ENCODE results near the gene EPSTI1.
"Not testable (repeated sequence)": the region's sequence is repeated elsewhere in the genome, so short reads cannot be mapped to it uniquely, and the experiment has no call there.

EPSTI1 gene

DNA sequence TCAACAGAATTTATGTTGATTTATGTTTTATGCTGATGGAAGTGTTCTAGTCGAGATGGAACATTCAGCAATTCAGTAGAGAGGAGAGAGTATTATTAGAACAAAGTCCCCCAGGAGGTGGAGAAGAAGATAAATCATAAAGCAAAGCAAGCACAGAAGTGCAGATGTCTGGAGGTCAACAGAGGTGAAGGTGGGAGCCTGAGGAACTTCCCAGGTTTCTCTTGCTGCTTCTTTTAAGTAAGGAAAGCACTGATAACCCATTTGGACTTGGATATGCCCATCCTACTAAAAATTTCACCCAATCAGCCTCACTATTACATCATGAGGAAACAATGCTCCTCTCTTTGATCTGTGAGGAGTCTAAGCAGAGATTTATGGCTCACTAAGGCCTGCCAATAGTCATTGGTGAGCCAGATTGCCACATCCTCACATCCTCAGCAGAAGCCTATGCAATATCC is 98.8 kb downstream of the EPSTI1 start:
- DNase-seq (ENCODE audit: low spot score): no peak

DNA sequence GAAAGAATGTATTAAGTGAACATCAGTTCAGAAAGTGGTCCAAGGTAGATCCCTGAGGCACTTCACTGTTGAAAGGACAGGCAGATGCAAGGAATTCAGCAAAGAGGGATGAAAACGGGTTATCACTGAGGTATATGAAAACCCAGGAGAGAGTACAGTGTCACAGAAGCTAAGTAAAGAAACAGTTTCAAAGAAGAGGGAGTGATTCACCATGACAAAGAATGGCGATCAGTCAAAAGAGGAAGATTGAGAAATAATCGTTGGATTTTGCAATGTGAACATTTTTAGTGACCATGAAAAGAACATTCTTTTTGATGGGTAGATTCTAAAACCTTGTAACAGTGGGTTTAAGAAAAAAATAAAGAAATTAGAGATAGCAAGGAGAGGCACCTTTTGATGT is 99.3 kb downstream of the EPSTI1 start:
- DNase-seq (ENCODE audit: low spot score): no peak

DNA sequence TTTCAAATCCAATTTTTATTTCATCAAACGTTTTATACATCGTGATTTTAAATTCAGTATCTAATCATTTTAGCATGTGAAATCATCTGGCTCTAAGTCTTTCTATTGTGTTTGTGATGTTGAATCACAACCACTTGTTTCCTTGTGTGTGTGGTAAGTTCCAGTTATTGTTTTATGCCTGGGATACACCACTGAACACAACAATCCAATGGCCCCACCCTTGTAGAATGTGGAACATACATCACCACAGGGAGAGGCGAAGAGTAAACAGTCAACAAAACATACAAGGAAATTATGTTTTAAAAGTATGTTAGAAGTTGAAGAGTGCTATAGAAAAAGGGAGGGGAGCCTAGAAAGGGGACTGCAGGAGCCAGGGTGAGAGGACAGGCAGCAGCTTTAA is 100.5 kb downstream of the EPSTI1 start:
- no peak for DNase-seq (ENCODE audit: low spot score)

DNA sequence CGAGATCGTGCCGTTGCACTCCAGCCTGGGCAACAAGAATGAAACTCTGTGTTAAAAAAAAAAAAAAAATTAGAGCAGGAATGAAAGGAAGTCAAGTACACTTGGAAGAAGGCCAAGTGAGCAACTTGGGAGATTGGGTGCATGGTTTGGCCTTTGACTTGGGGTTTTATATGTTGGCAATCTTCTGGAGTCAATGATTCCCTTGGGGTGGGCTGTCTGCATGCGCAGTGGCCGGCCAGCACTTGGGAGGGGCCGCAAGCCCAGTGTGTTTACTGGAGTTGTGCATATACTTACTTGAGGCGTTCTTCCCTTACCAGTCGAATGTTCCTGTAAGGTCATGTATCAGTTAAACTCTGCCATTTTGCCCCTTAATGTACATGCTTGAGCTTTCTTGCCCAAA is 106.7 kb downstream of the EPSTI1 start:
- DNase-seq (ENCODE audit: low spot score): no peak

DNA sequence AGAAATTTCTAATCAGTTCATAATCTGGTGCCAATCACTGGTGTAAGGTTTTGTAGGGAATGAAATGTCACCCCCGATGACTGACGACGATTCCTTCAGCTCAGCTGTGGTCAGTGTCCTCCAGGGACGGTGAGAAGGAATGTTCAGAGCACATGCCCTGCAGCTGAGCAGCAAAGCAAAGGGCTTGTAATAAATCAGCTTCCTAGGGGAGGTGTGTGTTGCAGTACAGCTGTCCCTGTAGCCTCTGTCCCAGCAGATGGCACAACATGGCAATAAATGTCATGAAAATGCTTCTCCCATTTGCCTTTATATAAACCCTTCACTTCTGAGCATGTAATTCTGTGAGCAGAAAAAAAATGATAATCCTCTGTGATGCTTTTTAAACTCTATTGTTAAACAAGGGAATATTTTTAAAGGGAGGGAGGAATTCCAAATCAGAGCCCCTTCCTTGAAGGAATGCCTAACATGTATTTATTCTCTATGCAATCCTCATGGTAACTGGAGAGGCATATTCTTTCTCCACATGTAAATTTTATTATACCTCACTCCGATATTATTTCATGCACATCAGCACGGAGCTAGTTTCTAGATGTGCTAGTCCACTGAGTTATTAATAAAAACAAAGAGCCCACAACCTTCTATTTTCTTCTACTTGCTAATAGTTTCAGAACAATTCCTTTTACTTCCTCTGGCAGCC is 108.1 kb downstream of the EPSTI1 start:
- DNase-seq (ENCODE audit: low spot score): peak; percentile 72

DNA sequence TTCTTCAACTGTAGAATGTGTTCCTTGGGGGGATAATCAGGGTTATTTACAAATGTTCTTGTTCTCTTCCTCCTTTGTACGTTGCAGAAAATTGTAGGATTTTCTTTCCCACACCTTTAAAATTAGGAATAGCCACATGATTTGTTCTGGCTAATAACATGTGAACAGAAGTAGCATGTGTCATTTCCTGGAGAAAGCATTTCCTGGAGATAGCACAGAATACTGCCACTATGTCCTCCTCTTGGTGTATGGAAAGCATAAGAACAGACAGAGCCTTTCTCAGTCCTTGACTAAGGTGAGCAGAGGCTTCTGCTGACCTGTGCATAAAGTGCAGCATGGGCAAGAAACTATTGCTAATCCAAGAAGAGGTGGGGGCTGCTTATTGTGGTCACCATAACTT is 108.9 kb downstream of the EPSTI1 start:
- DNase-seq (ENCODE audit: low spot score): no peak

DNA sequence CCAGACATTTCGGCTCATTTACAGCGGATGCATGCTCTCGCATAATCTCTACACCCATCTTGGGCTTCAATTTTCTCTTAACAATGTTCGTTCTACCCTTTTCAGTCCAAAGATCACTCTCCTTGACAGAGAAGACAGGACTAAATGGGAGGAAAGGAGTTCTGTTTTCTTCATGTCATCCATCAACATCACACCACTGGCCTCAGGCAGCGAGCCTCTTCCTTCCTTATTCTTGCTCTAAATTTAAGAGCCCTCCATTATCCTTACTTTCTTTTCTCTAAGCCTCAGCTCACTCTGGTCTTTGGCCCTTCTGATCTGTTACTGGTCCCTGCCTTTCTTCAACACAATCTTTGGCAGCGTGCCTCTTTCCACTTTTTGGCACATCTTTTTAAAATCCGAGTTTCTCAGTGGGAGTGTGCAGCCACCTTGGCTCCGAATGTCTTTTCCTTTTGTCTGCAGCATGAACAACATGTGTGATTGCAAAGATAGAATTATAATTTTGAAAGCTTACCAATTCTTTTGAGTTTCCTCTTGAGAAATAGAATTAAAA is 111.9 kb downstream of the EPSTI1 start:
- no peak for DNase-seq (ENCODE audit: low spot score)

DNA sequence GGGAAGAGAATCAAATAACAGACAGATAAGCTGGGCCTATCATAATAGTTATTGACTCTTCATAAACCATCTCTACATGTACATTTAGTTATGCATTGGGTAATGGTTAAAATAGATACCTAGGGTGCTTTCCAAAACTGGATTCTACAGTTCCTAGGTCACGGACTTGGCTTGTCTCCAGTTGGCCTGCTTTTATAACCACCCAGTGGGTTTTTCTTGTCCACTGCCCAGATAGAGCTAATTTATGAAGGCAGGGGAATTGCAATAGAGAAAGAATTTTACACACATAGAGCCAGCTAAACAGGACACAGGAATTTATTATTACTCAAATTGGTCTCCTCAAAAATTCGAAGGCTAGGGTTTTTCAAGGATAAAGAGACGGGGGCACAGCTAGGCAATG is 113.3 kb downstream of the EPSTI1 start:
- no peak for DNase-seq (ENCODE audit: low spot score)

DNA sequence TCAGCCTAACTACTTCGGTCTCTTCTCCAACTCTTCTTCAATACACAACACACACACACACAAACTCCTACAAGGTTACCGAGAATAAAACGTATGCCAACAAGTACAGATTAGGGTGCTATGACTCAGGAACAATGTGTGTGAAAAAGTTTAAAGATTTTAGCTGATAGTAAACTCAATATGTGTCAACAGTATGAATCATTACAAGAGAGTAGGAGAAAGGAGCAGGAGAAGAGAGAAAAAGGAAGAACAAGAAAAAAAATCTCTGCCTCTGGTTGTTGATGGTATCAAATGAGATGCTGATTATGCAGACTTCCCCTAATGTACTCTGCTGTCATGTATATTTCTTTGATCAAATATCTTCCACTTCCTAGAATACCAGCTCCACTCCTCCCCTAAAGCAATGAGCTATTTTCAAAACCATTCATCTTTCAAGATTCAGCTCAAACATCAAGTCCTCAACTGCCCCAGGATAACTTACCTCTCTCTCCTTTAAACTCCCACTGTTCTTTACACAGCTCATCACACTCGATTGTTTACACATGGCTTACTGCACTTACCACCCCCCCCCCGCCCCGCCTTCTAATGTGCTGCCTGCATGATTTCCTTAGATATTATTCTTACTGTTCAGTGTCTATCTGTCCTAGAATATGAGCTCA is 115.0 kb downstream of the EPSTI1 start:
- DNase-seq (ENCODE audit: low spot score): no peak

DNA sequence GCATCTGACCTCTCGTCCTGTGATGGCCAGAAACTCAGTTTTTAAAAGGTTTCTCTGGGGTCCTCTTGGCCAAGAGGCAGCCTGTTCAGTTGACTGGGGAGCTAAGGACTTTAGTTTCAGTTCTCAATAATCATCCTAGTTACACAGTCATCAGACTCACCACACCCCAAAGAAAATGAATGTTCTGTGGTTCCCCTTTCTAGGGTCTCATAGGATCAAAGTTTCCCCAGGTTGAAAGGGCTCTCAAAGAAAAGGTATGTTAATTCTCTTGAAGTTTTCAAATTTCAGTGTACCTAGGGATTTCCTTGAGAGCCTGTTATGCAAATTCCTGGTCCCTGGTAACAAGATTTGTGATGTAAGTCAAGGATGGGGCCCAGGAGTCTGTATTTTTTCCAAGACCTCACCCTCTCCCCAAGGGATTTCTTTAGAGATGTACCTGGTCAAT is 115.7 kb downstream of the EPSTI1 start:
- no peak for DNase-seq (ENCODE audit: low spot score)

DNA sequence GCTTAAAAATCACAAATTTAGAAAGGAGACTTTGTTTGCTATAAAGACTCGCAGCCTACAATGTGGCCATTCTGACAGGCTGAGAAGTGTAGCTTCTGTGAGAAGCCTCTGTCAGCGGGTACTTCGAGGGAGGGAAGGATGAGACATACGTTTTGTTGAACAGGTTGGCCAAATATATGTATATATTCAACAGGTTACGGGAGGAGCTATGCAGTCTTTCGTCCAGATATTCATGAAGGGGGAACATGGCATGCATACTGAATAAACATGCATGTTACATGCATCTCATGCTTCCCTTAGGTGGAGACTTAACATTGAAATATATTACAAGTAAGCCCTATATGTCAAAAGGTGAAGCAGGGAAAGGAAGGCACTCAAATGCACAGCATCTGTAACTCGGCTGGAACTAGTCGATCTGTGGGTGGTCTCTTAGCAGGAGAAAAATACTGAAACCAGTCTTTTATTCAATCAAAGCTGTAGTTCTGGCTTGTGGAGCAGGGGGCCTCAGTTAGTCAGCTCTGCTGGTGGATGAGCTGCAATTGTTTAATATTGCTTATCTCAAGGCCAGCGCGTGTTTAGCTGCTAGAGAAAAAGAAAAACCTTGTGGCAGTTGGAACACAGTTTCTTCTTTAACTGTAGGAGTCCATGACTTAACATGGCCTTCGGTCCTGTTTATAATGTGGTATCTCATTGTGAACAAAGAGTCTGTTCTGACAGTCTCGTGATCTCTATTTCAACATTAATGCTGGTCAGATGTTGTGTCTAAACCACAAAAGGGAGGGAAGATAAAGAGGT is 116.4 kb downstream of the EPSTI1 start:
- no peak for DNase-seq (ENCODE audit: low spot score)

DNA sequence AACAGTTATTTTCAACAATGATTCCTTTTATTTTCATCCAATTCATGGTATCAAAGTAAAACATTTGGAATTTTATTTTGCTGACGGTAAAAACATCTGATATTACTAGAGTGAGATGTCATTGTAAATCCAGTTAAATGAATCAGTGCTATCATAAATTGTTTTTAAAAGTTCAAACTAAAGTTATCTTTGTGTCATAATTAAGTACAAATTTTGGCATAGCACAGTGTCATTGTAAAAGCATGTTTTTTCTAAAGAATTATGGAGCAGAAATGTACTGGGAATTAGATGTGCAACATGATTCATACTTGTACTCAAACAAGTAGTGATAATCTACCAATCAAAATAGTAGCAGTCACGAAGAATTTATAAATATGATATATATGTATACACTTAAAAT is 117.8 kb downstream of the EPSTI1 start:
- DNase-seq (ENCODE audit: low spot score): no peak

DNA sequence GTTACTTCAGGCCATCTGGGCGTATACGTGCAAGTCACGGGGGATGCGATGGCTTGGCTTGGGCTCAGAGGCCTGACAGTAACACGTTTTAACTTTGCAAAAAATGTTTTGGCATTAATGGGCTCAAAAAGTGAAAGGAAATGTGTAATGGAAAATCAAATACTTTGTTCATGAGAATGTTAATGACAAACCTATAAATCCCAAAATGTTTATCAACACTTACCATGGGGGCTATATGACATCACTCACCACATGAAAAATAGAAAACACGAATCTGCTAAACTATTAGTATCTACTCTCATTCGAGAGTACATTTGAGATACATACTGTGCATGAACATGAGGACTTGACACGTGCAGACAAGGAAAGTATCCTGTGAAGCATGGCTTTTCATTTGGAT is 119.0 kb downstream of the EPSTI1 start:
- no peak for DNase-seq (ENCODE audit: low spot score)

DNA sequence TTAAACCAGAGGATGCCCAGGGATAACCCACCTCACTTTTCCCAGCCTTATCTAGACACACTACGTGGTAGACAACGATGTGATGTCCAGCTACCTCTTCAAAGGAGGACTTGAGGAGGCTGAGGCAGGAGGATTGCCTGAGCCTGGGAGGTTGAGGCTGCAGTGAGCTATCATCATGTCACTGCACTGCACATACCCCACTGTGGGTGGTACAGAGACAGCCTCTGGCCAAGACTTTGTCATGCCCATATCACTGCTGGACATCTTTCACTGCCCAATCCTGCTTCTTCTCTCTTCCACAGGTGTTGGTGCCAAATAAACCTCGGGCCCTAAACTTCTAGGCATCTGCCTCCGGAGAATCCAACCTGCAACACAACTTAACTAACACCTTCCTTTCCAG is 124.8 kb downstream of the EPSTI1 start:
- no peak for DNase-seq (ENCODE audit: low spot score)

DNA sequence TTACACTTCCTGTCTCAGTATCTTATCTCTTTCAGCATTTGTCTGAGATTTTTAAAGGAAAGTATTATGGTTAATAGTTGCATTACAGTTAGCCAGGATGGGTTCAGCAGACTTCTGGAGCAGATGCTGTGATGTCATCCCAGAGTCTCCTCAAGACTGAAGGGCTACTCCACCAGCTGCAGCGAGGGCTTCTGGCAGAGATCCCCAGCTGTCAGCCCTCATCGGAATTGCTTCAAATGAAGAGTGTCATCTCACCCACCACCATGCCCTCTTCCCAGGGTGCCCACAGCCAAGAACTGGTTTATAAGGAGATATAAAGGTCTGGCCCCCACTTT is 126.3 kb downstream of the EPSTI1 start:
- DNase-seq (ENCODE audit: low spot score): no peak

DNA sequence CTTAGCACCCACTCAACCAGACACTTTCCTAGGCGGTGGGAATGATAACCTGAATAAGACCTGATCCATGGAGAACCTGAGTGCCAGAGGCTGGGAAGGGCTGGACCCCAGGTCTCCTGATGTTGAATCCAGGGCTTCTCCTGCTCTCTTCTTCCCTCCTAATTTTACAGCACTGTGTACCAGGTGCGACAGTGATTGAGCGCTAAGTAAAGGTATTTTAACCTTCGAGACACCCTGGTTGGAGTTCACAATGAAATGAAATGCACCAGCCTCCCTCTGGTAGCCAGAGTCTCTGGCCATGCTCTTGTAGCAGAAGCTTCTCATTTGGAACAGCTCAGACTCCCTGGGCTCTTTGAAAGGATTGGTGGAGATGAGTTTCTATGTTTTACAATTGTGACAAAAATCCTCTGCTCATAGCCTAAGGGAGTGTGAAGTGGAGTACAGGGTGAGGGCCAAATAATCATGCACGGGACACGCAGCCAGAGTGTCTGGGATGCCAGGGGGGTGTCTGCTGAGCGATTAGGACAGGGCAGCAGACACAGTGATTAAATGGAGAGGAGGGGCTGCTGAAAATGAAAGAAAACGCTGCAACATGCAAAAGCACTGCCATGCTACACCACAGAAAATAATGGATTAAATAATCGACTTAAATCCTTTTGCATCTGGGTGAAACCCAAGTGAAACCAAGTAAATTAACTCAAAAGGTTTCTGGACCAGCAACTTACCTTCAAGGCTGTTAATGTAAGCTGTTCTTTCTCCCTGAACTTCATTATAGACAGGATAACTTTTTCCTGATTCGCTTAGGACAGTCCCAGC is 126.9 kb downstream of the EPSTI1 start:
- DNase-seq (ENCODE audit: low spot score): no peak

DNA sequence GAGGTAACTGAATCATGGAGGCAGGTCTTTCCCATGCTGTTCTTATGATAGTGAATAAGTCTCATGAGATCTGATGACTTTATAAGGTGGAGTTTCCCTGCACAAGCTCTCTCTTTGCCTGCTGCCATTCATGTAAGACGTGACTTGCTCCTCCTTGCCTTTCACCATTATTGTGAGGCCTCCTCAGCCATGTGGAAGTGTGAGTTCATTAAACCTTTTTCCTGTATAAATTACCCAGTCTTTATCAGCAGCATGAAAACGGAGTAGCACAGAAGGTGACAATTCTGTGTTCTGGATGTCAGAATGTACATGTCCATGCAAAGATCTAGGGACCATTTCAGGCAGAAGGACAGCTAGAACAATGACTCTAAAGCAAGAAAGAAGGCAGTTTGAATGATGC is 129.7 kb downstream of the EPSTI1 start:
- DNase-seq (ENCODE audit: low spot score): not testable (repeated sequence)

DNA sequence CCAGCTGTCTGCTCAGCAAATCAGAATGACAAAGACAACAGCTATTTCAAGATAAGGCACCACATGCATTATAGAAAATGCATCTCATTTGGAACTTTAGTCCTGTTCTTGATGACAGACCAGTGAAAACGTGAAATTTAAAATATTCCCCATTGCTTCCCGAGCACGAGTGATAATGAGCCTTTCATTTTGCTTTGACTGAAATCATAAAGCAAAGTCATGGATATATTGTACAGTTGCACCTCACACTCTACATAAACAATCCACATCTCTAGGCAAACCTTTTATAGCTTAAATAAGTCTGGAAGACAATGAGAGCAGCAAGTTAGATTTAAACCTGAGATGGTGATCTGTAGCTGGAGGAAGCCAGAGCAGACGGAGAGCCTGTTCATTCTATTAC is 131.6 kb downstream of the EPSTI1 start:
- no peak for DNase-seq (ENCODE audit: low spot score)

DNA sequence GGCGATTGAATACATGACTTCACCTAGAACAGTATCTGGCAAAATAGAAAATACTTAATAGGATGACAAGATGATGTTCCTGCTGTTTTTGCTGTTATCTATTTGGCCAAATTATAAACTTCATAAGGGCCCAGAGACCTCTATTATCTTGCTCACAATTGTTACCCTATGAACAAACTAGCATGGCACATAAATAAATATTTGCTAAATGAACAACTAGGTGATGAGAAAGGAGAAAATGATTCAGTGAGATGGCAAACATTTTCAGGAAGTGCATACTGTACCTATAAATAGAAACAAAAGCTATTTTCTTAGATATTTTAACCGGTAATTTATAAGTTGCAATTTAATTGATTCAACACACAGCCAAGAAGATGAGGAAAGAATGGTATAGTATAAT is 132.3 kb downstream of the EPSTI1 start:
- no peak for DNase-seq (ENCODE audit: low spot score)

DNA sequence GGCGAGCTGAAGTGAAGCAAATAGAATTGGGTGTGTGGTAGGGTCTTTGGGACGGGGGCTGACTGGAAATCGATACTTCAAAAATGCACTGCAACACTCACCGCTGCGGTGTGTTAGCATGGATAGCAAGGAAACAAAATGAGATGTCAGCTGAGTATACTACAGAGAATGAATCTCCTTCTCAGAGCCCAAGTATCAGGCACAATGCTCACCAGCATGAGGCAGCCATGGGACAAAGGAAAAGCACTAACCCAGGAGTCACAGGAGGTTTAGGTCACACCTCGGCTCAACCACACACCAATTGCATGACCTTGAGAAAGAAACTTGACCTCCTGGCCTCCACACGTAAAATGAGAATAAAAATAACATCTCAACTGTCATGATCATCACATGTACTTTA is 136.6 kb downstream of the EPSTI1 start:
- no peak for DNase-seq (ENCODE audit: low spot score)

DNA sequence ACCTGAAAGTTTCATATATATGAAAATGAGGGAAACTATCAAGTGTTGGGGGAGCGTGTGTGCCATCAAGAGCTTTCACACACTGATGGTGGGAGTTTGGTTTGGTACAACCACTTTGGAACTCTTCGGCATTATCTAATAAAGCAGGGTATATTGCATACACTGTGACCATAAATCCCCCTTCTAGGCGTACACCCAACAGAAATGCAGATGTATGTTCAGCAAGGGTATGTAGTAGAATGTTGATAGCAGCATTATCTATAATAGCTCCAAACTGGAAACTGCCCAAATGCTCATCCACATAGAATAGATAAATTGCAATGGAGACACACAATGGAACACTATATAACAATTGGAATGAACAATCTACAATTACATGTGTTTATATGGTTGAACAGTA is 139.9 kb downstream of the EPSTI1 start:
- no peak for DNase-seq (ENCODE audit: low spot score)

DNA sequence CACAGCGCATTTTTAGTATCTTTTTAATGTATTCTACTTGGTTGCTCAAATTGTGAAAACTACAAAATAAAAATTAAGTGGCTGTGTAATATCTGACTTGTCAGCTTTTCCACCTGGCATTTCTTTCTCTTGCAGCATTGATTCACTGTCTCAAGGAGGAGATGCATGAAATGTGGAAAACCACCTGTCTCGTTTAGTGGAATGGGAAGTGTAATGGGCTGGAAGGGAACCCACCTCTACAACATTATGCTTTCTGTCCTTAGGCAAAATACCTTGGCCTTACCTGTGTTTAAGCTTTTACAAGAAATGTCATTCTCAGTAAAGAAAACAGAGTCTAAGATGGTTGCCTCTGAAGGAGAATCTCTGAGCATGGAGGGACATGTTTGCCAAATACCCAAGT is 142.8 kb downstream of the EPSTI1 start:
- DNase-seq (ENCODE audit: low spot score): no peak
